ENCODE data around the gene AATK.

AATK gene

DNA sequence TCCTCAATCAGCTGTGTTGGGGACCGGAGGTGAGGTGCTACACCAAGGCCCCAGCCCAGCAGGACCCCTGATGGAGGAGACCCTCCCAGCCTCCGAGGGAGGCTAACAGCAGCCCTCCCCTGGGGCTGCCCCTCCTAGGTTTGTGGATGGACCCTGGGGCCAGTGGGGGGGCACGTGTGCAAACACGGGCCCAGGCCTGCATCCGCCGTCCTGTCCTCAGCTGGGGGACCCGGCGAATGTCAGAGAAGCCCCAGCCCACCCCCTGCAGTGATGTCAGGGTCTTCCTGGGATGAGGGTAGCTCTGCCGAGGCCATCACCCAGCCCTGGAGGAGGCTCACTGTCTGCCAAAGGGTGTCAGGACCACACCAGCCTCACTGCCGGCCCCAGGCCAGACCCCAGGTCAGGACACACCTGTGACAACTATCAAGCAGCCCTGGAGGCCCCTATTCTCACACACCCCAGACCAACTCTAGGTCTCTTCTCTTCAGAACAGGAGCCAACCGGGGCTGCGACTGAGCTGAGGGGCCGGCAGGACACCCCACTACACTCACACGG is 30.0 kb upstream of the AATK start:
- no peak for DNase-seq (ENCODE audit: low spot score)

DNA sequence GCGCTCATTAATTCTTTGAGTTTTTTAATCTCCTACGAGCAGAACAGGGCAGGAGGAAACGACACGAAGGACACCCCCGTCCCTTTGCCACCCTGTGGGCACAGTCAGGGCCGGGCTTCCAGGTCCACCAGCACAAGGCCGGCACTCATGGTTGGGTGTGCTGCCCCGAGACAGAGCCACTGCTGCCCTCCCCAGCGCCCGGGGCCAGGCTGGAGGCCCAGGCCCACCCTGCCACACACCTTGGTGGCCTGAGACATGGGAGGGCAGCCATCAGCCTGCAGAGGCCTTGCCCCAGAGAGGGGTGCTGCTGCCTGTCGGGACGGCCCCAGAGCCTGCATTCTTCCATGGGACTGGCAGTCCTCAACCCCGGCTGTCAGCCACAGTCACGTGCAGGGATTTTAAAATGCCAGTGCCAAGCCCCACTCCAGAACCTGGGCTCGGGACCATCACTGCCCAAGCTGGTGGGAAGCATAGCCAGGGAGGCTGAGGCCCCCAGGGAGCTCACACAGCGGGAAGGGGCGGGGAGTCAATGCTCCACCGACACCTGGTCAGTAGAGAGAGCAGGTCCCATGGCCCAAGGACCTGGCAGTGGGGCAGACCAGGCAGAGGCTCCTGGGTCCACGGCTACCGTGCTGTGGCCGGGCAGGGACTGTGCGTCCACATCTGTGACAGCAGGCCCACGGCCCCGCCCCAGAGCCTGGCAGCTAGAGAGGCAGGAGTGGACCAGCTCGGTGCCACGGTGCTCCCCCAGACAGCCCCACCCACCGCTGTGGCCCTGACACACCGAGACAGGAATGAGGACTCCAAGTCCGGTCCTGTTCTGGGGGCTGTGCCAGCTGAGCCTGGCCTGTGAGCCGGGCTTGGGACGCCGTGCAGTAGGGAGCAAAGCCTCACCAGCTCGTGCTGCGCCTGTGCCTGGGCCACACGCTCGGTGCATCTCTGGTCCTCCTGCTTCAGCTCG is 29.2 kb upstream of the AATK start:
- DNase-seq (ENCODE audit: low spot score) = no peak

DNA sequence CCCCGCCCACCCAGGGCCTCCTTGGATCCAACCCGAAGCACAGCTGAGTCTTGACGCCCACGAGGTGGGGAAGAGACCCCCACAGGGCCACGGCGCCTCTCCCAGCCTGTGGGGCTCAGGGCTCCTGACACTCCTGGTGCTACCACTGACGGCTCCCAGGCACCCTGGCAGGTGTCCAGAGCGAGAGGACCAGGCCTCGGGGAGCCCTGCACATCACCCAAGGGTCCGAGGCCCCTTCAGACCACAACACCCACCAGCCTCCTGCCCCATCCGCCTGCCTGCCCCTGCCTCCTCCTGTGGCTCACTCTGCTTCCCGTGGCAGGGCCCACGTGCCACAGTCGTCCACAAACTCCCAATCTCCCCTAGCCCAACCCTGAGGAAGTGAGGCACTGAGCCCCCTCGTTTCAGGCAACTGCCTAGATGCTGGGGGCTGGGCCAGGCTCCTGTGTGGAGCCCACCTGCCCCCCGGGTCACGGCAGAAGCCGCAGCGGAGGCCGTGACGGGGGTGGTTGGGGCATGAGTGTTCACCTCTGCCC is 28.3 kb upstream of the AATK start:
- no peak for DNase-seq (ENCODE audit: low spot score)

DNA sequence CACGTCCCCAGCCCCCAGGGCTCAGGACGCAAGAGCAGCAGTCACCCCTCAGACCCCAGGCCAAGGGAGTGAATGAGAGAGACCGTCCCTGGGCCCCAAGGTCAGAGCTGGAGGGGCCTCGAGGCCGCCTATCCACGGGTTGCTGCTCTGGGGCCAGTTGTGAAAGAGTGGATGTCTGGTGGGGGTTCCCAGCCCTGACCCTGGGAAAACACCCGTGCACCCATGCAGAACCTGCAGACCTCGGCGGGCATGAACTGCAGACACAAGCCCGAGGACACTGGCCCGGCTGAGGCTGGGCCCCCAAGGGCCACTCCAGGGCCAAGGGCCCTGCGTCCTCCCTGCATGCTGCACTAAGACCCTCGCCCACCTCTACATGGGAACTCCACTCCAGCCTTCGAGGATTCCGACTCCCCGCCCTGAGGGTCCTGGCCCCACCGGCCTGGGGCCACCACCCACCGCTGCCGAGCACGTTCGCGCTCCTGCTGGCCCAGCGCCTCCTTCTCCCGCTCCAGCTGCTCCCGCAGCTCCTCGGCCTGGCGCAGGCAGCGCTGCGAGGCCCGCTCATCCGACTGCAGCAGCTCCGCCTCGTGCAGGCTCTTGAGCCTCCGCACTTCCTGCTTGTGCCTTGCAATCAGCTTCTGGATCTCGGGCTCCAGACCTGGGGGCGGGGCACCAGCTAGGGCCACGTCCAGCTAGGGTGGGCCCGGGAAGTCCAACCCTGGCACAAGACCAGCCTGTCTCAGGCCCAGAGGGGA is 27.6 kb upstream of the AATK start:
- no peak for DNase-seq (ENCODE audit: low spot score)

DNA sequence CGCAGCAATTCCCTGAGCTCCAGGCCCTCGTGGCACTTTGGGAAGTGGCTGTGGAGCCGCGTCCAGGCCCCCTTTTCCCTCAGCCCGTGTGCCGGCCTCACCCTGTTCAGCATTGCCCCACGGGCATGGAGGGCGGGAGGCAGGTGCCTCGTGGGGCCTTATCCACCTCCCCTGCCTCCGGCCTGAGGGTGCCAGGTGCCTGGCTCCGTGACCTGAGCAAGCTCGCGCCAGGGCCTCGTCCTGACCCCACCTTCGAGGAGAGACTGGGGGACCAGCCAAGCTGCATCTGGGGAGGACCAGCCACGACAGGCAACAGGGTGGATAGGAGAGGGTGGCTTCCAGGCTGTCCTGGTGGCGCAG is 27.0 kb upstream of the AATK start:
- no peak for DNase-seq (ENCODE audit: low spot score)

DNA sequence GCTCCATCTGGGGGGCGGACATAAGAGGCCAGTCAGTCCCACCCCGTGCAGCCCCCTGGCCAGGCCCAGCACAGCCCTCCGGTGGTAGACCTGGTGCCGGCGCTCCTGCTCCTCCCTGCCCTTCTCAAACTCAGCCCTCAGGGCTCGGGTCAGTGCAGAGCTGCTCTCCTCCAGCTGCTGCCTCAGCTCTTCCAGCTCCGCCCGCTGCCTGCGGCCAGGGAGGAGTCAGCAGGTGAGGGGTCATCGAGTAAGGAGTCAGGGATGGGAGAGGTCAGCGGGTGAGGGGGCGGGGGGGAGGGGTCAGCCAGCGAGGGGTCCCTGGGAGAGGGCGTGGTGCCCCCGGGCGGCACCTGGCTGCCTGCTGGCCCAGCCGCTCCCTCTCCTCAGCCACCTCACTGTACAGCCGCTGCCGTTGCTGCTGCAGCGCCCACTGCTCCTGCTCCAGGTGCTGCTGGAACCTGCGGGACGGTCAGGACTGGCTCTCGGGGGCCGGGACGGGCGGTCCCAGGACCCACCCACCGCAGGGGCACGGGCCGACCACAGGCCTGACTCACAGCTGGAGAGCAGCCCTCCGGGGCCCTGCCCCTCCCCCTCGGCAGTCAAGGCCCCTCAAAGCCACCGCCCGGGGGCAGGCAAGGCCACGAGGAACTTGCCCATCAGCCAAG is 26.5 kb upstream of the AATK start:
- no peak for DNase-seq (ENCODE audit: low spot score)

DNA sequence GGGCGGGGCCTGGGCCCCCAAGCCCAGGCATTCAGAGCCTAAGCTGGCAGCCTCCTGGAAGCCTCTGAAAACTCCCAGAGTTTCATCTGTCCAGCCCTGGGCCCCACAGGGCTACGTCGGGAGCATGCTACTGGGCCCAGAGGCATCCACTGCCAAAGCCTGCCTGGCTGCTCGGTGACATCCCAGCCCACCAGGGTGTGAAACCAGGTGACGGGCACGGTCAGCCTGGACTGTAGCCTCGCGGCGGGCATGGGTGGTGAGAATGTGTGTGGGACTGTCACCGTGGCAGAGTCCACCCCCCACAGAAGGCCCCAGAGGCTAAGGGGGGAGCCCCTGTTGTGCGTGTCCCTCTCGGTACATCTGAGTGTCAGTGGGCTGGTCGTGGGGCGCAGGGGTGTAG is 25.6 kb upstream of the AATK start:
- DNase-seq (ENCODE audit: low spot score) = no peak

DNA sequence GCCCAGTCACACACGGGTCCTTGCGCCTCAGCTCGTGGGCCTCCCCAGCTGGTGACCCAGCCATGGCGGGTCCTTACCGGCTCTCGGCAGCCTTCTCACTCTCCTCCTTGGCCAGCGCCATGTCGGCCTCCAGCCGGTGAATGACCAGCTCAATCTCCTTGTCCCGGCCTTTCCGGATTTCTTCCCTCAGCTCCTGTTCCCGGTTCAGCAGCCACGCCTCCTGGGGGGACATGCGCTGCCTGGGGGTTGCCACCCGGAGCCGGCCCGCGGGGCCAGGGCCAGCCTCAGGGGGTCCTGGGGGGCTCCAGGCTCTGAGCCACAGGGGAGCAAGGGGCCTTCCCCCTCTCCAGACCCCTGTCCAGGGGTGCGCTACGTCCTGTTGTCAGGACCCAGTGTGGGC is 25.1 kb upstream of the AATK start:
- DNase-seq (ENCODE audit: low spot score) = no peak

DNA sequence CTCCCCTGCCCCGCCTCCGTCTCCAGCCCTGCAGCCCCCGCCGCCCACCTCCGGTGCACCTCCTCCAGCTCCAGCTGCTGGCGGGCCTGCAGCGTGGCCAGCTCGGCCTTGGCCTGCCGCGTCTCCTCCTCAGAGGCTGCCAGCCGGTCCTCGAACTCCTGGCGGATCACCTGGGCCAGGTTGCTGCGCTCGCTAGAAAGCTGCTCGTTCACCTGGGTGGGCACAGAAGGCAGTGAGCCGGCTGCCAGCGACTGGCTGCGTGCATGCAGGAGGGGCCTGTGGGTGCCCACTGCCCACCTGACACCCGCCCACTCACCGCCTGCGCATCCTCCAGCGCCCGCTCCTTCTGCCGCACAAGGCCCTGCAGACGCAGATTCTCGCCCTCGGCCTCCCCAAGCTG is 24.6 kb upstream of the AATK start:
- no peak for DNase-seq (ENCODE audit: low spot score)

DNA sequence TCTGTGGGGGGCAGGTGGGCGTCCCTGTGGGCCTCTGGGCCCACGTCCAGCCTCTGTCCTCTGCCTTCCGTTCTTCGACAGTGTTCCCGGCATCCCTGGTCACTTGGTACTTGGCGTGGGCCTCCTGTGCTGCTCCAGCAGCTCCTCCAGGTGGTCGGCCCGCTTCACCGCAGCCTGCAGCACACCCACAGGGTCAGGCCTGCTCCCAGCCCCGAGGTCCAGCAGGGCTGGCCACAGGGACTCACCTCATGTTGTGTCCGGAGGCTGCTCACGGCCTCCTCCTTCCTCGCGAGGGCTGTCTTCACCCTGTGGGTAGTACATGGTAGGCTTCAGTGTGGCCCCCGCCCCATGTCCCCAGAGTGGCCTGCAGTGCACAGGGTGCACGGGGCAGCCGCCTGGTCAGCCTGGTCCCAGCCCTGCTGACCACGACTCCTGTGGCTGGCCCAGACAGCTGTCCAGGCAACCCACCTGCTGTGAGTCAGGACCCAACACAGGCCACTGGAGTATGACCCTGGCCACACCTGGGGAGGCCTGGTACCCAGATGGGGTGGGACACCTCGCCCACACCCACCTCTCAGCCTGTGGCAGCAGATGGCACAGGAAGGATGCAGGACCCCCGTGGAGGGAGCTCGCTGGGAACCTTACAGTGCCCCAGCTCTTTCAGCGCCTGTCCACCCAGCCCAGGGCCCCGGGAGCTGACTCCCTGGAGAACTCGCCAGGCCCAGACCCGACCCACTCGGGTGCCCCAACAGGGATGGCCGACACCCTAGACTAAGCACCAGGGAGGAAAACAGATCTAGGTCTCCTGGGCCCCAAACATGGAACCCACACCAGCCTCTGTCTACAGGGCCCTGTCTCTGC is 23.9 kb upstream of the AATK start:
- no peak for DNase-seq (ENCODE audit: low spot score)

DNA sequence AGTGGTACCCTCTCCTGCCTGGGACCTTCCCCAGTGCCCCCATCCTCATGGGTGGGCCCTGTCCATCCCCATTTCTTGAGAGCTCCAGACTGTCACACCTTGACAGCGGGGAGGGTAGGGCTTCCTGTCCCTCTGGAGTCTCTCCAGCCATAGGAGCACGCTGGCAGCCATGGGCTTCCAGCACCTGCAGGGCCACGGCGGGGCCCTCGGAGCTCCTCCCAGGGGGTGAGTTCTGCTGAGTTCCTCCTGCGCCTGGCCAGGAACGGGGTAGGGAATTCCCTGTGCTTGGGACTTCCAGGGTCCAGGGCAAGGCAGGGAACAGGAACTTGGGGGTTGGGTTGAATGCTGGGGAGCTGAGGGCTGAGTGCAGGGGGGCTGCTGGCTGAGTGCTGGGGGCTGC is 23.0 kb upstream of the AATK start:
- no peak for DNase-seq (ENCODE audit: low spot score)

DNA sequence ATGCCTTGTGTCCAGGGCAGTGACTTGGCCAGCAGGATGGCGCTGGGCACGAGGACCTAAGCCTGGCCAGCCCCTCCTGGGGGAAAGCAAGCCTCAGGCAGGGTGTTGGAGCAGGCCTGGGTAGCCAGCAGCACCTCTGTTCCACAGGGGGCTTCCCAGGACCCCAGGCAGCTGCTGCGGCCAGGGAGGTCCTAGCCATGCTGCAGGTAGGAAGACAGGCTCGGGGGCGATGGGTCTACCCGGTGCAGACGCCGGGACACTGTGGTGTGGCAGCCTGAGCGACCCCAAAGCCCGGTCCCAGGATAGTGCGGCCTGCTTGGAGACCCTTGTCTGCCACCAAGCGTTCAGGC is 22.4 kb upstream of the AATK start:
- DNase-seq (ENCODE audit: low spot score) = no peak

DNA sequence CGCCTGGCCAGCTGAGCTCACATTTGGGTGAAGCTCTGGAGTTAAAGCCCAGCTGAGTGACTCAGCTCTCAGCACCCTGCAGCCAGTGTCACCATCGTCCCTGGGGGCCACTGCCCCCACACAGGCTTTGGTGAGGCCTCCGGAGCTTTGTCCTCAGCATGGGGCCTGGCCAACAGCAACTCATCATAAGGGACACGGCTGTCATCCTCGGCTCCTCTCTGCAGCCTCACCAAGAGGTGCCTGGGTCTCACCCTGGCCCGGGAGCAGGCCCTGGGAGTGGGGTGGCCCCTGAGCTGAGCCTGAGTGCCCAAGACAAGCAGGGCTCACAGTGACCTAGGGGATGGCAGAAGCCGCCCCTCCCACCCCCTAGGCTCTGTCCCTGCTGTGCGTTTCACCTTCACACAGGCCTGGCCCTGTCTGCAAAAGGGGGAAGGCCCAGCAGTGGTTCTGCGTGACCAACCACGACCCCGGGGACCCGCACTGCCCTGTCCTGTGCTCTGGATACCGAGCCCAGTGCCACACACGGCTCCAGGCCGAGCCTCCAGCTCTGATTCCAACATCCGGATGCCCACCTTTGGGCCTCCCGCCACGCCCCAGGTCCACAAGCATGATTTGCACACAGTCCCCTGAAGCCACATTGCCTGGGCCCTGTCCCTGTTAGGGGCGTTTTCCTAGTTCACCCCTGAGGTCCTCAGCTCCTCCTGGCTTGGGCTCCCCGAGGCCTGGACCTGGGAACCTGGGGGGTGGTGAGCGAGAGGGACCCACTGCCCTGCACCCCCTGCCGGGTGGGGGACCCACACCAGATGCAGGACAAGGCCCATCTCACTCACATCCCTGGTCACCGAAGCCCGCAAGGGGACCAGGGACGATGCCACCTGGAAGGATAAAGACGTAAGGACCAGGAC is 21.8 kb upstream of the AATK start:
- DNase-seq (ENCODE audit: low spot score) = no peak

DNA sequence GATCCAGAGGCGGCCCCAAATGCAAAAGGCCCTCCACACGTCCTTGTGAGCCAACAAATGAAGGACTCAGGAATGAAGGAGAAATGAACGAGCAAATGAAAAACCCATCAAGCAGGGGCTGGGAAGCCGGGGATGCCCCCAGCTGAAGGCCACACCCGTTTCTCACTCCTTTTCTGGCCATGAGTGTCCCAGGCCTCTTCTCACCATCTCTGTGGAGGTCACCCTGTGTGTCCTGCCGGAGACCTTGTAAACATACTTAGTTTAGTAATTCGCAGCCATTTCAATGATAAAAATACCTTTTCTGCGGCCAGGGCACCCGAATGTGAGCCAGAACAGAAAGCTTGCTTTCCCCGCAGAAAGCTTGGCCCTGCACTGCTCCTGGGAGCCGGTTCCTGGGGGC is 21.1 kb upstream of the AATK start:
- no peak for DNase-seq (ENCODE audit: low spot score)

DNA sequence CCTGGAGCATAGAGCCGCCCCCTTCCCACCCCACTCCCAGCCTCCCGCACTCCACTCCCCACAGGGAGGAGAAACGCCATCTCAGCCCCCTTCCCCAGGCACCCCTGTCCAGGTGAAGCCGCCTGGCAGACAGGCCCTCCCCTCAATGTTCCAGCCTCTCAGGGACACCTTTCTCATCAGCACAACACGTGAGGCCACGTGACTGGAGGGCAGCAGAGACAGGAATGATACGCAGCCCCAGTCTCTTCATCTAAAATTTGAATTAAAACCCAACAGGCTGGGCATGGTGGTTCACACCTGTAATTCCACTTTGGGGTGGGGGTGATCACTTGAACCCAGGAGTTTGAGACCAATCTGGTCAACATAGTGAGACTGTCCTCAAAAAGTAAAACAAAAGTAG is 20.2 kb upstream of the AATK start:
- DNase-seq (ENCODE audit: low spot score) = no peak

DNA sequence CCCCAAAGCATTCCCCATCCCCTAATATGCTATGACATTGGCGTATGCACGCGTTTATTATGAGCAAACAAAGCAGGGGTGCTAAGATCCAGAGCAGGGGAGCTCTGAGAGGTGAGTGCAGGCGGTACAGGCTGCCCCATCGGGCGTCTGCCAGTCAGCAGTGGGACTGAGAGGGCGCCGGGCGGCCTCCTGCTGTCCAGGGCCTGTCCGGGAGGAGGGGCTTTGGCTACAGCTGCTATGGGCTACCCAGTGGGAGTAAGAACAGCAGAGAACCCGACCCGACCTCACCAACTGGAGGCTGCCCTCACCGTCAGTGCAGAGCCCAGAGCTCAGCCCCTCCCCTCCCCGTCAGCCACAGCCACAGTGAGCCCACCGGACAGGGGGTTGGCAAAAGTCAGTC is 18.5 kb upstream of the AATK start:
- DNase-seq (ENCODE audit: low spot score) = no peak

DNA sequence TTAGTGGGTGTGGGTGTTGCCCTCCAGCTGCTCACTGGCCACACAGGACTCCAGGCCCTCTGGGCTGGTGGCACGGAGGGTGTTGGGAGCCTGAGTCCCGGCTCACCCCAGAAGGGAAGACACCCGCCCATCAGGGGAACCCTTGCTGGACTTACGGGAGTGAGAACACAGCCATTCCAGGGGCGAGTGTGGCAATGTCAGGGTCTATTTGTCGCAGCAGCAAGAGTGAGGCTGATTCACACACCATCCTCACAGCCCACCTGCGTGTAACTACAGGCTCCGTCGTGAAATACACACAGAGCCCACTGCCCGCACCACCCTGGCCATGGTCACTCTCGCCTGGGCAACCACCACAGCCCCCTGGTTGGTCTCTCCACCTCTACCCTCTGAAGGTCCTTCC is 17.8 kb upstream of the AATK start:
- DNase-seq (ENCODE audit: low spot score) = no peak

DNA sequence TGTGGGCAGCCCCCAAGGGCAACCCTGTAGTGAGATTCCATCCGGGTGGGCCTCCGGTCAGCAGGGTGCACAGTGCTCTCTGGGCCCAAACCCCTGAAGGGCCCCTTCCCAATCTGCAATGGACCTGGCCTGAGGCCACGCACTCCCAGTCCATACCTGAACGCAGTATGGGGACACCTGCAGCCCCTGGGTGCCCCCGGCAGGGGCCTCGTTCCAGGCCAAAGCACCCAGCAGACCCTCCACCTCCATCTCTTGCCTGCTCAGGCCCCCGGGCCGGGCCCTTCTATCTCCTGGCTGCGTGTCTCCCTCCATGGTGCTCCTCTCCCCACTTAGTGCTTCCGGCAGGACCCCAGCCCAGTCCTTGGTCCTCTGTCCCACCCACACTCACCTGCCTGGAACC is 17.3 kb upstream of the AATK start:
- no peak for DNase-seq (ENCODE audit: low spot score)

DNA sequence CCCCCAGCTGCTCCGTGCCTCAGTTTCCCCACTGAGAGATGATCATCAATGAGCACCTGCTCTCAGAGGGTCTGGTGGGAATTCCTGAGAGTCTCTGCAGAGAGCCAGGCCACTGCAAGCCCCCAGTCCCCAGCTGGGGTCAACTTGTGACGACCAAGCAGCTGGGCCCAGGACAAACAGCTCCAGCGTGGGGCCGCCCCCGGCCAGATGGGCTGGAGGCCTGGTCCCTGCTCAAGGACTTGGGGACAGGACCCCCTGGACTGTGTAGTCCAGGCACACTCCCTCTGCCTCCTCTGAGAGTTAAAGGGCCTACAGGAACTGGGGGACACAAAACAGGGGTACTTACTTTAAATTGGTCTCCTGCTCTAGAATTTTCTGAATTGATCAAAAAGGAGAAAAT is 16.6 kb upstream of the AATK start:
- DNase-seq (ENCODE audit: low spot score) = no peak

DNA sequence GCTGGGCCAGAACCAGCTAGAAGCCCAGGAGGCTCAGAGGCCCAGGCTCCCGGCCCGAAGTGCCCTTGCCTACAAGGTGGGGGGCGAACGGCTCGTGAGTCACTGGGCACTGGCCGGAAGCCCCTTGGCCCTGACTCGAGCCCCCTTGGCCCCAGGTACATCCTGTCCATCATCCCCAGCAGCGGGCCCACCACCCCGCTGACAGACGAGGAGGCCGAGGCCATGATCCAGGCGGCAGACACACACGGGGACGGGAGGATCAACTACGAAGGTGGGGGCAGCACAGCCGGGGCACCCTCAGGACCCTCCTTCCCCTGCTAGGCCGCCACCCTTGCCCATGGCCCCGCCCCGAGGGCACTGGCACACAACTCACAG is 15.8 kb upstream of the AATK start:
- DNase-seq (ENCODE audit: low spot score) = no peak
